ENCODE data around the gene SCARF2.

- TF ChIP-seq POLR2A (IDR thresholded peaks at IDR 0.05) (no peak), CTCF (IDR thresholded peaks at IDR 0.05) (no peak)
These were observed 48.6 kb upstream of the SCARF2 start for GRCh38 chr22:20486229-20486628.

Measured in tibial nerve (tissue), 3 donors.